ENCODE measurements around the gene A4GALT. TPM values are rescaled to one million over a fixed set of nuclear protein-coding genes. Genes with fewer than 3 reads are reported as not detected.
"Not testable (repeated sequence)": the region's sequence is repeated elsewhere in the genome, so short reads cannot be mapped to it uniquely, and the experiment has no call there.

A4GALT gene
- total RNA-seq, 1 donor from 2014 or later: 23.8 TPM

DNA sequence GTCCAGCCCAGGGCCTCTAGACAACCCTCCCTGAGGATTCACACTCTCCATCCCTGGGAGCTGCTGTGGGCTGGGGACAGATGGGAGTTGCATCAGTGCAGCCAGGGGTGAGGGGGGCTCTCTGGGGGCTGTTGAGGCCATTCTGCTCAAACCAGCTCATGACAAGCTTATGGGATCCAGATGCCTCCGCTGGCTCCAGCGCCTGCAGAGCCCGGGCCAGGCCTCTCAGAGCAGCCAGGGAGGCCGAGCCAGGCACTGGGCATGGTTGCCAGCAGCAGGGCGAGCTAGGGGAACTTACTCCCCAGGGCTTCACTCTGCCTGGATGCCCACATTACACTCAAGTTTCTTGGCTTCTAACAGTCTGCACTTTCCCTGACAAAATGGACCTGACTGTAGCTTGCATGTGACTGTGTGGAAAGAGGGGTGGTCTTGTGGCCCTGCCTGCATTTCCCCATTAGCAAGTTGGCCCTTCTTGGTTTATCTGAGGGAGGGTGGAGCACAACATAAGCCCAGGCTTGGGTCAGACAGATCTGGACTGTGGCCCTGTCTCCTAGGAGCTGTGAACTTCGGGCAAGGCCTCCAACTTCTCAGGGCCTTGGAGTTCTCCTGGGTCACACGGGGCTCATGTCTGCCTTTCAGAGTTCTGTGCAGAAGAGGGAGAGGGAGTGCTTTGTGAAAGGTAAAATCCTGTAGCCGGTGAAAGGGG, 36.9 kb downstream of the A4GALT start:
- no peaks in the 10 kb centered on the region for H3K27me3 Mint-ChIP-seq (ENCODE audit: low read depth)
- no peaks in the 10 kb centered on the region for H3K36me3 Mint-ChIP-seq (ENCODE audit: low read depth)
- peaks cover 57% of the 10 kb centered on the region for H3K4me1 Mint-ChIP-seq (ENCODE audit: low read depth)
- no peak for DNase-seq (ENCODE audit: low spot score)
- H3K27ac Mint-ChIP-seq (ENCODE audit: unreplicated experiment): peak overlapping the region; percentile 80
- no peak overlapping the region for H3K4me3 Mint-ChIP-seq (ENCODE audit: unreplicated experiment)
- H3K9me3 Mint-ChIP-seq (ENCODE audit: low read depth): no peaks in the 10 kb centered on the region
- no peak for TF ChIP-seq CTCF (IDR thresholded peaks at IDR 0.05)

DNA sequence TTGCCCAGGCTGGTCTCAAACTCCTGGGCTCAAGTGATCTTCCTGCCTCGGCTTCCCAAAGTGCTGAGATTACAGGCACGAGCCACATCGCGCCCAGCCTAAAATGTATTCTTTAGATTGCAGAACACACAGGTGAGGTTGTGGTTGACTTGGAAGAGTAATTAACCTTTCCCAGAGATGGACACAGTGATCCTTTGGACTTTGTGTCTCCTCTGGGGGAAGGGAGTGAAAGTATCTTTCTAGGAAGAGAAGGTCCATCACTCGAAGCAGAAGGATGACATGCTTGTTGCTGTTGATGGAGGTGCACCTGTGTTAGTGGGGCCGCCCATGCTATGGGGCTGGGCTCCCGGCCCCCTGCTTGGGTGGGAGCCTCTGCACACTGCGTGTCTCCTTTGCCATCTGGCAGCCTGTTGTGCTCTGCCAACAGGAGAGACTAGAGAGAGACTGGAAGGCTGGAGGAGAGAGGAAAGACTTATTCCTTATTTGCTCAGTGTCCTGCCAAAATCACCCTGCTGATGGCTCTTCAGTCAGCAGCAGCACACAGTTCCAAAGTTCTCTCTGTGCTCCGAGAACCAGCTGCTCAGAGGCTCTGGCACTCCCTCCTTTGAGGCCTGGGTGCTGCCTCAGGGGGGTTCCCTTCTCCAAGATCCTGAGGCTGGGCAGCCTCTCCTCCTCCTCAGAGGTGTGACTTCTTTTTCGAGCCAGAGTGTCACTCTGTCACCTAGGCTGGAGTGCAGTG, 38.4 kb downstream of the A4GALT start:
- Mint-ChIP-seq H3K4me1 (ENCODE audit: low read depth) (peaks cover 42% of the 10 kb centered on the region), H3K27ac (ENCODE audit: unreplicated experiment) (no peak overlapping the region), H3K27me3 (ENCODE audit: low read depth) (no peaks in the 10 kb centered on the region), H3K36me3 (ENCODE audit: low read depth) (no peaks in the 10 kb centered on the region), H3K4me3 (ENCODE audit: unreplicated experiment) (no peak overlapping the region), H3K9me3 (ENCODE audit: low read depth) (no peaks in the 10 kb centered on the region)
- no peak for TF ChIP-seq CTCF (IDR thresholded peaks at IDR 0.05)
- DNase-seq (ENCODE audit: low spot score): no peak

DNA sequence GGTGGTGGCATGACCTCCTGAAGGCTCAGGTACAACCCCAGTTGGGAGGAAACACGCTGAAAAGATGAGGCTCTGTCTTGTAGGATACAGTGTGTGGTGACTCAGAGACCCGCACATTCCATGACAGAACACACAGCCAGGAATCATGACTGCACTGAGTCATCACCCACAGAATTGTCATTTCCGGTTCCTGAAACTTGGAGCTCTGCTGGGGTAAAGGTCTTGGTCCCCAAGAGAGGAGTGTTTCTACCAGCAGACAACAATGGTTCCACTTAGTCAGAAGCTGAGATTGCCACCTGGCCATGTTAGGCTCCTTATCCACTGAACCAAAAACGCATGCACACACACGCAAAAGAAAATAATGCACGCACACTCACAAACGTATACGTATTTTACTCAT, 40.0 kb downstream of the A4GALT start:
- DNase-seq (ENCODE audit: low spot score): no peak
- TF ChIP-seq CTCF (IDR thresholded peaks at IDR 0.05): no peak
- Mint-ChIP-seq H3K27ac (ENCODE audit: unreplicated experiment) (peak overlapping the region; percentile 58), H3K4me1 (ENCODE audit: low read depth) (peaks cover 43% of the 10 kb centered on the region), H3K27me3 (ENCODE audit: low read depth) (no peaks in the 10 kb centered on the region), H3K4me3 (ENCODE audit: unreplicated experiment) (no peak overlapping the region), H3K36me3 (ENCODE audit: low read depth) (no peaks in the 10 kb centered on the region), H3K9me3 (ENCODE audit: low read depth) (no peaks in the 10 kb centered on the region)

- Mint-ChIP-seq H3K4me1 (ENCODE audit: low read depth) (peaks cover 48% of the 10 kb centered on the region), H3K27ac (ENCODE audit: unreplicated experiment) (no peak overlapping the region), H3K9me3 (ENCODE audit: low read depth) (no peaks in the 10 kb centered on the region), H3K27me3 (ENCODE audit: low read depth) (no peaks in the 10 kb centered on the region), H3K4me3 (ENCODE audit: unreplicated experiment) (no peak overlapping the region), H3K36me3 (ENCODE audit: low read depth) (no peaks in the 10 kb centered on the region)
- DNase-seq (ENCODE audit: low spot score): no peak
- no peak for TF ChIP-seq CTCF (IDR thresholded peaks at IDR 0.05)
Observed at GRCh38 chr22:42679691-42680090, 41.0 kb downstream of the A4GALT start.

GRCh38 chr22:42678894-42679293, 41.8 kb downstream of the A4GALT start:
- TF ChIP-seq CTCF (IDR thresholded peaks at IDR 0.05): no peak
- Mint-ChIP-seq H3K9me3 (ENCODE audit: low read depth) (no peaks in the 10 kb centered on the region), H3K36me3 (ENCODE audit: low read depth) (no peaks in the 10 kb centered on the region), H3K27me3 (ENCODE audit: low read depth) (no peaks in the 10 kb centered on the region), H3K27ac (ENCODE audit: unreplicated experiment) (no peak overlapping the region), H3K4me1 (ENCODE audit: low read depth) (peaks cover 47% of the 10 kb centered on the region), H3K4me3 (ENCODE audit: unreplicated experiment) (no peak overlapping the region)
- DNase-seq (ENCODE audit: low spot score): no peak

- not testable (repeated sequence) for DNase-seq (ENCODE audit: low spot score); H3K36me3 Mint-ChIP-seq (ENCODE audit: low read depth); H3K27me3 Mint-ChIP-seq (ENCODE audit: low read depth); H3K4me3 Mint-ChIP-seq (ENCODE audit: unreplicated experiment); H3K9me3 Mint-ChIP-seq (ENCODE audit: low read depth); H3K27ac Mint-ChIP-seq (ENCODE audit: unreplicated experiment)
- H3K4me1 Mint-ChIP-seq (ENCODE audit: low read depth): peaks cover 41% of the 10 kb centered on the region
Observed at GRCh38 chr22:42677936-42678335, 42.7 kb downstream of the A4GALT start.
